GM21367 (cell line): ENCODE measurements around the gene DRAM1.
"Not testable (repeated sequence)": the region's sequence is repeated elsewhere in the genome, so short reads cannot be mapped to it uniquely, and the experiment has no call there.

Experiments used
- ATAC-seq: cut with Tn5 transposase; IDR thresholded peaks from one replicate; pipeline ENCODE4 v1.9.1; 2021; ENCODE audit not compliant: unreplicated experiment

The DRAM1 gene, protein sequence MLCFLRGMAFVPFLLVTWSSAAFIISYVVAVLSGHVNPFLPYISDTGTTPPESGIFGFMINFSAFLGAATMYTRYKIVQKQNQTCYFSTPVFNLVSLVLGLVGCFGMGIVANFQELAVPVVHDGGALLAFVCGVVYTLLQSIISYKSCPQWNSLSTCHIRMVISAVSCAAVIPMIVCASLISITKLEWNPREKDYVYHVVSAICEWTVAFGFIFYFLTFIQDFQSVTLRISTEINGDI

DNA sequence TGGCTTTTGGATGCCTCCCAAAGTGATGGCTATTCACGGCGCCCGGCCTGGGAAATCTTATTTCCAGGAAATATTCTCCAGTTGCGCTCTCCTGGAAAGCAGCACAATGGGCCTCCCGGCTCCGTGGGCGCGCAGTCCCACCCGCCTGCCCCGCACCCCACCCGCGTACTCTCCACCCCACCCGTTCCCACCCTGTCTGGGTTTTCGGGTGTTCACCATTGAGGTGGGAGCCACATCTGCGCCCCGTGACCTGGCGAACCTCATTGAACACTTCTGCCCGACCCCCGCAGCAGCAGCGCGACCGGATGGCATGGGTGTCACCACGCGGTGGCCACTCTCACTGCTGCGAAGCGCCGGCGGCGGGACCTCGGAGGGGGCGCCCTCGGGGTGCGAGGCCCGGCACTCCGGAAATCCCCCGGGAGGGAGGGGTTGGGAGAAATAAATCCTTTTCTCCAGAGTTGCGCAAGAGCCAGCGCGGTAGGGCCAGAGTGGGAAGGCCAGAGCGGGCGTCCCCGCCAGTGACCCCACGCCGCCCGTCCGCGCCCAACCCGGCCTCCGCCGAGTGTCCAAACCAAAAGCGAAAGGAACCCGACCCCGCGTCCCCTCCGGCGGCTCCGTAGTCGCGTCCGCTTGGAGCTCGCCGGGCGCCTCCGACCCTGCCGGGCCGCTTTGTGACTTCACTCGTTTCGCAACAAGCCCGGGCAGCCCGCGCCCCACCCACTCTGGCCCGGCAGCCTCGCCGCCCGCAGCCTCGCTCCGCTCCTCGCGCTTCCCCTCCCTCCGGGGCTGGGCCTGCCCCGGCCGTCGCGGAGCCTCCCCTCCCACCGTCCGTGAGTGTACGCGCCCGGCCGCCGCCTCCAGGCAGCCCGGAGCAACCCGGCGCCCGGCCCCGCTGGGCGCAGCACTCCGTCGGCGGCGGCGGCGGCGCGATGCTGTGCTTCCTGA, at the start of gene DRAM1:
DRAM1 (plus strand) TSS at position 720 of the 945 bp plus-strand sequence; CDS start at position 930, 210 bp downstream.
- ATAC-seq: peak; percentile 83

DNA sequence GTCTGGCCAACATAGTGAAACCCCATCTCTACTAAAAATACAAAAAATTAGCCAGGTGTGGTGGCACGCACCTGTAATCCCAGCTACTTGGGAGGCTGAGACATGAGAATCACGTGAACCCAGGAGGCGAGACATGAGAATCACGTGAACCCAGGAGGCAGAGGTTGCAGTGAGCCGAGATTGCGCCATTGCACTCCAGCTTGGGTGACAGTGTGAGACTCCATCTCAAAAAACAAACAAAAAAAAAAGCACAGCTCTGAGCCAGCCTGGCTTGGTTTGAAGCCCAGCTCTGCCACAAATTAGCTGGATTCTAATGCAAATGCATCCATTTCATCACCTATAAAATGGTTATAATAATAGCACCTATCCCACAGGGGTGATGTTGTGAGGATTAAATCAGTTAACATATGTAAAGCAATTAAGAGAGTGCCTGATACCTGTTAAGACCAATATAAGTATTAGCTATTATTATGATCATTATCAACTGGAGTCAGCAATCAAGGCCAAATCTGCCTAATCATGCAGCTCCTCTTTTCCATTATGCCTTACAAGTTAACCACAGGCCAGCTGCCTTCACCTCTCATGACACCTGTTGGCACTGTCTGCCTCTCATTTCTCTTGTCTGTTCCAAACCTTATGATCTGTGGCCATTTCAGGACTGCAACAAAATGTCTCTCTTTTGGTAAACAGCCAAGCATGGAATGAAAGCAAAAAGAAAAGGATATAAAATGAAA, 48.8 kb upstream of the DRAM1 start:
- ATAC-seq: no peak

DNA sequence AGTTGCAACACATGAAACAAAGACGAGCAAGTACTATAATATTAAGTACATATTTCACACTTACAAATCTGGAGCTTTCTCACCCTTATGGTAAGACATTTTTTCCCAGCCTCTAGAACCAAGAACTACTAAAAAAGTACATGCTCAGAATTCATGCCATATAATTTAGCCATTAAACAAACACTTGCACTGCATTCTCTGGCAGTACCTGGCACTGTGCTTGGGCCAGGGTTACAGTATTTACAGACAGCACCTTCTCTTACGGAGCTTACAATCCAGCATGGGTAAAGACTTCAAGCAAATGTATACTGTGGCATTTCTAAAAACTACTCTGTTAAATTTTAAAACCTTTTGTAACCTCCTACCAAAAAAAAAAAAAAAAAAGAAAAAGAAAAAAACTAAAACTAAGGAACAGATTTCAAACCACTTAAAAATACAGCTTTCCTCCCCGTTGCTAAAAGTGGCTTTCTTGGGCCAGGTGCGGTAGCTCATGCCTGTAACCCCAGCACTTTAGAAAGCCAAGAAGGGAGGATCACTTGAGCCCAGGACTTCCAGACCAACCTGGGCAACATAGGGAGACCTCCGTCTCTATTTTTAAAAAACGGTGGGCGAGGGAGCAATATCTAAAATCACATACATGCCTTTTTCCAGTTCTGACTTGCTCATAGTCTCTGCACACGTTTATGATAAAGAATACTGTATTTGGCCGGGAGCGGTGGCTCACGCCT, 47.6 kb upstream of the DRAM1 start:
- ATAC-seq: no peak

DNA sequence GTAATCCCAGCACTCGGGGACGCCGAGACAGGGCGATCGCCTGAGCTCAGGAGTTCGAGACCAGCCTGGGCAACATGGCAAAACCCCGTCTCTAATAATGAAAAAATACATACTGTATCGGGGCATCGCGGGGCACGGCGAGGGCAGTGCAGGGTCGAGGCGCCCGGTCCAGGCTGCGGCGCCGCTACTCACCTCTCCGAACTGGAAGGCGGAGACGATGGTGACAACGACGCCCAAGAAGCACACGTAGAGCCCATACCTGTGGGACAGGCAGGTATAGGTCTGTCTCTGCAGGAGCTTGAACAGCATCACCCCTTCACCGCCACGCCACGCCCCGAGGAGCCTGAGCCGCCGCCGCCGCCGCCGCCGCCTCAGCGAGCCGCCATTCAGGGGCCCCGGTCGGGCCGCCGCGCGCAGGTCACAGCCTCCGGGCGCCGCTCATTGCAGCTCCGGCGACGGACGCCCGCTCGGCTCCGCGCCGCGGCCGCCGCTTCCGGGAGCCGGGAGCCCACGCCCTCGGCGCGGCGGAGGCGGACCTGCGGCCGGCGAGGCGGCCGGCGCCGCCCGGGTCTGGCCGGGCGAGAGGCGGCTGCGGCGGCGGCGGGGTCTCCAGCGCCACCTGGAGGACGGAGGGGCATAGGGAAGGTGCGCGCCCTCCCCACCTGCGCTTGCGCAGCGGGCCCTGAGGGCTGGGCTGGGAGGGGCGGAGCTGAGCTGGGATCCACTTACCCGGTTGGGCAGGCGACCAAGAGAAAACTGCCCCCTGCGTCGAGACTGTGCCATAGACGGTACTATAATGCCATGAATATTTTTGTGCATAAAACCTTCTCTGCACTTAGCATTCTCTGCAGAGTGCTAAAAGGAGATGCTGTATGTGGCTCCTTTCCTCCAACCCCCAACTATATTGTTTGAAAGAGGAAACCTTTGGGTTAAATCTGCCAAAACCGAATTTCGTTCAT, 46.7 kb upstream of the DRAM1 start, which contains the start of gene GNPTAB:
GNPTAB (minus strand) TSS at position 593 of the 959 bp plus-strand sequence; CDS start at position 309, 284 bp downstream.
- ATAC-seq: peak; percentile 90

DNA sequence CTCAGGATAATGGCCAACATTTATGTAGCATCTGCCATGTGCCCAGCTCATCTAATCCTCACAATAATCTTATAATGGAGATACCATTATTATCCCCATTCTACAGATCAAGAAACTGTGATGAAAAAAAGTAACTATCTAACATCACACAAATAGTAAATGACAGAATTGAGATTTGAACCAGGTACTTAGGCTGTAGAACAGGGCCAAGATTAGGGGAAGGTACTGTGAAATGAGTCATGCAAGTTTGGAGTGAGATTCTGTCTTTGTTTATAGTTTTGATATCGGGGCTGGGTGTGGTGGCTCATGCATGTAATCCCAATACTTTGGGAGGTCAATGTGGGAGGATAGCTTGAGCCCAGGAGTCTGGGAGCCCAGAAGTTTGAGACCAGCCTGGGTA, 45.4 kb upstream of the DRAM1 start:
- no peak for ATAC-seq

DNA sequence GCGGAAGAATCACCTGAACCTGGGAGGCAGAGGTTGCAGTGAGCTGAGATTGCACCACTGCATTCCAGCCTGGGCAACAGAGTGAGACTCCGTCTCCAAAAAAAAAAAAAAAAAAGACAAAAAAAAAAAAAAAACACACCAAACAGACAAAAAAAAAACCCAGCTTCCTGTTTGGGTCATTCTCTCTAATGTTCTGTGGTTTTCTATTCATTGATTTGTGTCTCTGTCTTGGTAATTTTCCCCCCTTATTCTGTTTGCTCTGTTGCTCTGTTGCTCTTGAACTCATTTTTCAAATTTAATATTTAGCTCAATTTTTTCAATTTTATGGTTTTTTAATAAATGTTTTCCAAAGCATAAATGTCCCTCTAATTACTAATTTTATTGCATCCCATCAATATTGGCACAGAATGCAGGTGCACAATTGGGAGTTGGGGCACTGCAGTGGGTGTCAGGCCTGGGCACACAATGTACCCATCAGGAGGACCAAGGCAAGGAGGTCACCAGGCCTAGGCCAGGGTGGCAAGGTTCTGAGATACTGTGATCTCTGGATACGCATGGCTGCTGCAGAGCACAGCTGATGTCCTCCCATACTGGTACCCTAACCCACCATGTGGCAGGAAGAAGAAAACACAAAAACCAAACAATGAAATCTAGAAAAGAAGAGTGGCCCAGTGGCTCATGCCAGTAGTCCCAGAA, 38.6 kb upstream of the DRAM1 start:
- ATAC-seq: no peak

DNA sequence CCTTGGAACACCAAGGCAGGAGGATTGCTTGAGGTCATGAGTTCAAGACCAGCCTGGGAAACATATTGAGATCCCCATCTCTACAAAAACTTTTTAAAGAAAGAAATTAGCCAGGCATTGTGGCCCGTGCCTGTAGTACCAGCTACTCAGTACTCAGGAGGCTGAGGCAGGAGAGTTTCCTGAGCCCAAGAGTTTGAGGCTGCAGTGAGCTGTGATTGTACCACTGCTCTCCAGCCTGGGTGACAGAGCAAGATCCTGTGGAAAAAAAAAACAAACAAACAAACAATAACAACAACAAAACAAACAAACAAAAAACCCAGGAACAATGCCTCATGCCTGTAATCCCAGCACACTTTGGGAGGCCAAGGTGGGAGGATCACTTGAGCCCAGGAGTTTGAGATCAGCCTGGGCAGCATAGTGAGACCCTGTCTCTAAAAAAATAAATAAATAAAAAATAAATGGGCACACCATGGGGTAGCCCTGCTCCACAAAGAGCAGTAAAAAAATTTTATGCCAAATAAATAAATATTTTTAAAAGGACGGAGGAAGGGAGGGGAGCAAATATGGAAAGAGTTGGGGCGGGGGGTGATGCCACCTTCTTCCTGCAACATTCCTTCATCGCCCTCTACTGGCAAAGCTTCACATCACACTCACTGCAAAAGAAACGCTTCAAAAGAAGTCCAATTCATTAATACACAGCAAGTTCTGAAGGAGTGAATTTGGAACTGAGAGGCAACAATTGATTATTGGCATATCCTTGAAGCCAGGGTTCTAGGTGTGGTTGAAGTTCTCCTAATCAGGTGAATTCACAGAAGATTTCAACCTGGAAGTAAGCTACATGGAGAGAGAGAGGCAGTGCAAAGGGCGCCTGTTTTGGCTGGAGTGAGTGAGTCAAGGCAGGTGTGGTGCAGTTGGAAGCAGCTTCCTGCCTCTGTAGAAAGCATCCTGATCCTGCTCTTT, 37.8 kb upstream of the DRAM1 start:
- ATAC-seq: no peak

DNA sequence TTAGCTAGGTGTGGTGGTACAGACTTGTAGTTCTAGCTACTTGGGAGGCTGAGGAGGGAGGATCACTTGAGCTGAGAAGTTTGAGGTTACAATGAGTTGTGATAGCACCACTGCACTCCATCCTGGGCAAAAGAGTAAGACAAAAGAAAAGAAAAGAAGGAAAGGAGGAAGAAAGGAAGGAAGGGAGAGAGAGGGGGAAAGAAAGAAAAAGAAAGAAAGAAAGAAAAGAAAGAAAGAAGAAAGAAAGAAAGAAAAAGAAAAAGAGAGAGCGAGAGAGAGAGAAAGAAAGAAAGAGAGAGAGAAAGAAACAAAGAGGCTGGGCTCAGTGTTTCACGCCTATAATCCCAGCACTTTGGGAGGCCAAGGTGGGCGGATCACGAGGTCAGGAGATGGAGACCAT, 36.3 kb upstream of the DRAM1 start:
- ATAC-seq: no peak

DNA sequence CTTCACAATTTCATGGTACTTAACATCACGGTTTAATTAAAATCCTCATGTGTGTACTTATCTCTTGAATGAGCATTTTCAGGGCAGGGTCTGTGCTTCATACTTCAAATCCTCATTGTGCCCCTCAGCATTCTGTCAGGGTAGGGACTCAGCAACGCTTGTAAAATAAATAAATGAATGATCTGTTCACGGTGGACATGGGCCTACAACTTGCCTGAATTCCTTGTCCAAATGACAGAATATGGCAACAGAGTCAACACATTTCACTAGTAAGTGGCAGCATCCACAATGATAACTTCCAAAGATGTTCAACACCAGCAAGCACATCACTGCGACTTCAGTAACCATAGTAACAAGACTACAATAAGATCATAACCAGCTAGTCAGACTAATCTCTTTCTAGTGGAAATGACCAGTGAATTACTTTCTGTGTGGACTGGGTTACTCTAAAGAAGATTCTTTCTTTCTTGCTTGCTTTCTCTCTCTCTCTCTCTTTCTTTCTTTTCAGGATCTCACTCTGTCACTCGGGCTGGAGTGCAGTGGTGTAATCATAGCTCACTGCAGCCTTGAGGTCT, 32.2 kb upstream of the DRAM1 start:
- ATAC-seq: no peak

DNA sequence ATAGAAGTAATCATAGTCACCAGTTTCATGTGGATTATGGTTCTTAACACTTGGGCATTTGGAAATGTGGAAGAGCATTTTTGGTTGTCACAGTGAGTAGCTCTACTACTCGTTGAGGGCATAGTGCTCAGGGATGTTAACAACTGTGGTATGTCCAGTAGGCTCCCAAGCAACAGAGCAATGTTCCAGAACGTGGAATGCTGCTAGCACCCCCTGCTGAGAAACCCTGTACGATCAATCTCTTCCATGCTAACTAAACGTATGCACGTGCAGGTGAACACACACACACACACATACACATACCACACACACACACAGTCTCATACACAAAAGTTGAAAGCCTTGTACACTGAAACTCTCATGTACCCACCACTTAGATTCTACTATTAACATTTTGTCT, 30.1 kb upstream of the DRAM1 start:
- ATAC-seq: no peak

DNA sequence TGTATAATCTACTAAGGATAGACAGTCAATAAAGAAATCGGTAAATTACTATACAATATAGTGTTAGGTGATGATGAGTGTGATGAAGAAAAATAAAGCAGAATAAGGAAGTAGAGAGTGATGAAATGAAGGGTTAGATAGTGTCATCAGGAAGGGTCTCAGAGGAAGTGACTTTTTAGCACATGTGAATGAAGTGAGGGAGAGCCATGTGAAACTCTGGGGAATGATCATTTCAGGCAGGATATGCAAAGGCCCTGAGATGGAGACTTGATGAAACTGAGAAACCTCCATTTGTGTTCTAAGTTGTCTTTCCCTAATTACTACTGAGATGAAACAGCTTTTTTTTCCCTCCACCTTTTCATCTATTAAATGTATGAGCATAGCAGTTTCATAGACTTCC, 27.2 kb upstream of the DRAM1 start:
- ATAC-seq: no peak

DNA sequence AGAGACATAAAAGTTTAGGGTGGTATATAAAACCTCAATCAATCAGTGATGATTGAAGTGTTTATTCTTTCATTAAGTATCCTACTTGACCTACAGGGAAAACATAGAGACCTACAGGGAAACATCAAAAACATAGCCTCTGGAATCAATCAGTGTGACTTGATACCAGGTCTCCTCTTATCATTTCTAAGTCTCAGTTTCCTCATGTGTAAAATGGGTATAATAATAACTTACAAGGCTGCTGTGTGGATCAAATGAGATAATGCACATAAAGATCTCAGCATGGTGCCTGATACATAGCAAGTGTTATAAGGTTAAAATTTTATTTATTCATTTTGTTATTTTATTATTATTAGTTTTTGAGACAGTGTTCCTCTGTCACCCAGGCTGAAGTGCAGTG, 24.4 kb upstream of the DRAM1 start:
- ATAC-seq: no peak

DNA sequence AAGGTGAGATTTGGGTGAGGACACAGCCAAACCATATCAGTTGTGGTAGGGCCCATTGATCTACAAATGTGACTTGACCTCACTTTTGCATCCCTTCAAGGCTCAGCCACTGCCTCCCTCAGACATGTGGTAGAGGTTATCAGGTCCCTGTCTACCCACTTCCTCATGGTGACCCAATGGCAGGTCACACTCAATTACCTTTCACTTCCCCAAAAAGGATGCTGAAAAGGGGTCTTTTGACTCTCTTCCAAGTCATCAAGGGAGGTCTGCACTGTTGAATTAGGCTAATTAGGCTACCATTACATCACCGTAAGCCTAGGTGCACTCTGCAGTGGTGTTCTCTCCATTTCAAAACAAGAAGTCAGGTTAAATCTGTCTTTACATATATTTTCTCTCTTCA, 22.6 kb upstream of the DRAM1 start:
- ATAC-seq: peak; percentile 49

DNA sequence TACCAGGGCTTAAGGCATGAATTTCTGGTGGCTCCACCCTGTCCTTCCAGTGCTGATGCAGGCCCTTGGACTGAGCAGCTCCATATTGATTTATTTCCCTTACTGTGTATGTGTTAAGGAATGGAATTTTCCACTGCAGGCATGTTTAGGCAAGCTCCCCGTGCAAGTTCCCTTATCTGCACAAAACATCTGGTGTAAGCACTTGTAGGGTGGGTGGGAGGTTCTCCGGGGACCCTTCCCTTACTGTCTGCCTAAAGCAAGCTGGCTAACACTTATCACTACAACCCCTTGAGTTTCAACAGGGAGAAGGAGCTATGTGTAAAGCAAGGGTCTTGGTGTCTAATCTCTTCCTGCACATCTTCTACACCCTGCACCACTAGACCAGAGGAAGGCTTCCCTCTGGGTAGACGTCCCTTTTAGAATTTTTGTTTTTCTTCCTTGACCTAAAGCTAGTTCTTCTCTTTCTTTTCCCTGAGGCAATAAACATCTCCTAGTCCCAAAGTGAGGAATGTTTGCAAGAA, 22.0 kb upstream of the DRAM1 start:
- no peak for ATAC-seq

DNA sequence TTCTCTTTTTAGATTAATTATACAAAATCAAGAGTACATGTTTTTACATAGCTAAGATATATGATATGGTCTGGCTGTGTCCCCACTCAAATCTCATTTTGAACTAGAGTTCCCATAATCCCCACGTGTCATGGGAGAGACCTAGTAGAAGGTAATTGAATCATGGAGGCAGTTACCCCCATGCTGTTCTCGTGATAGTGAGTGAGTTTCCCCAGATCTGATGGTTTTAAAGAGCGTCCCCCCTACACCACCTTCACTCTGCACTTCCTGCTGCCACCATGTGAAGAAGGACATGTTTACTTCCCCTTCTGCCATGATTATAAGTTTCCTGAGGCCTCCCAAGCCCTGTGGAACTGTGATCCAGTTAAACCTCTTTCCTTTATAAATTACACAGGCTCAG, 21.4 kb upstream of the DRAM1 start:
- ATAC-seq: no peak

DNA sequence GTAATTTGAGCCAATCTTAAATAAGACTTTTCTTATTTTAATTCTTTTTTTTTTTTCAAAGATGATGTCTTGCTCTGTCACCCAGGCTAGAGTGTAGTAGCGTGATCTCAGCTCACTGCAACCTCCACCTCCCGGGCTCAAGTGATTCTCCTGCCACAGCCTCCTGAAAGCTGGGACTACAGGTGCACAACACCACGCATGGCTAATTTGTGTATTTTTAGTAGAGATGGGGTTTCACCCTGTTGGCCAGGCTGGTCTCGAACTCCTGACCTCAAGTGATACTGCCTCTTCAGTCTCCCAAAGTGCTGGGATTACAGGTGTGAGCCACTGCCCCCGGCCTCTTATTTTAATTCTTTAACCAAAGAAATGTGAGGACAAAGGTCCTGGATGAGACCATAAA, 20.8 kb upstream of the DRAM1 start:
- ATAC-seq: not testable (repeated sequence)

DNA sequence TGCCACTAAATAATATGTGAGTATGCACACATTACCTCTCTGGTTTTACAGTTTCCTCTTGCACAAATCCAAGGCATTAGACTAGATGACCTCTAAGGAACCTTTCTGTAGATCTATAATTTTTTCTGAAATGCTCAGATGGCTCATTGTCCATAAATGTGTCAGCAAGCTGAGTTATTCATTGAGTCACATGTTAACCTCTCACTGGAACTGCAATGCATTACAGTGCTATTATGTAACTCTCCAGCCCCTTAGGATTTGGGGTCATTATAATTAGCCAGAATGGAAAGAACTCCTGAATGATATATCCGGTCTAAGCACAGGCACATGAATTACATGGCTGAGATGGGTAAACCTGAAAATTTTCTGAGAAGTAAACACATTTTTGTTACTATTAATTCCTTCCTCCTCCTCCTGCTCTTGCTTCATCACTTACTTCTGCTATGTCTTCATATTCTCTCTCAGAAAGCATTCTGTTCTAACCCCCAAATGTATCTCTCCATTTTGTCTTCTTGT, 20.3 kb upstream of the DRAM1 start:
- no peak for ATAC-seq
